Suprapubic skin (tissue), 4 donors: Measurements from ENCODE around the gene CACUL1. TPM values are rescaled to one million over a fixed set of nuclear protein-coding genes. Genes with fewer than 3 reads are reported as not detected.
"Not testable (repeated sequence)": the region's sequence is repeated elsewhere in the genome, so short reads cannot be mapped to it uniquely, and the experiment has no call there.

Experiments
- DNase-seq, 2 donors: peaks; one replicate each; pipeline ENCODE4 v3.0.0-alpha.2; 2019; ENCODE audit warnings: low spot score in 2 of 2
- H3K27ac ChIP-seq: fragments of 200-600 bp; sonication (generic); one replicate; pipeline ENCODE4 v1.5.1; 2019
- H3K27me3 ChIP-seq: fragments of 200-600 bp; sonication (generic); one replicate; pipeline ENCODE4 v1.5.1; 2019
- H3K36me3 ChIP-seq: fragments of 200-600 bp; sonication (generic); one replicate; pipeline ENCODE4 v1.5.1; 2019
- H3K4me1 ChIP-seq: fragments of 200-600 bp; sonication (generic); one replicate; pipeline ENCODE4 v1.5.1; 2019
- H3K4me3 ChIP-seq: fragments of 200-600 bp; sonication (generic); one replicate; pipeline ENCODE4 v1.5.1; 2019; ENCODE audit warnings: mild to moderate bottlenecking
- H3K9me3 ChIP-seq: fragments of 200-600 bp; sonication (generic); one replicate; pipeline ENCODE4 v1.5.1; 2019
- CTCF ChIP-seq, 2 donors: fragments of 200-600 bp in 1 of 2; fragments of 450-650 bp in 1 of 2; sonication (generic) in 1 of 2; IDR thresholded peaks; one replicate each; pipeline ENCODE4 v1.5.1; 2016 to 2019; ENCODE audit warnings: antibody characterized with exemption in 2 of 2, mild to moderate bottlenecking in 1 of 2, moderate library complexity in 1 of 2
- EP300 ChIP-seq: sonication (generic); formaldehyde crosslinking; IDR thresholded peaks from one replicate; pipeline ENCODE4 v1.6.1; 2017; ENCODE audit warnings: antibody characterized with exemption
- POLR2A ChIP-seq, 2 donors: fragments of 450-650 bp; IDR thresholded peaks; one replicate each; pipeline ENCODE4 v1.6.1; 2017; ENCODE audit warnings: antibody characterized with exemption in 2 of 2, mild to moderate bottlenecking in 2 of 2, moderate library complexity in 2 of 2
- POLR2AphosphoS5 ChIP-seq, 3 donors: sonication (generic); formaldehyde crosslinking; IDR thresholded peaks; one replicate each; pipeline ENCODE4 v1.6.1; 2017; ENCODE audit warnings: antibody characterized with exemption in 3 of 3
- WGBS: methylation state at CpG from one replicate; pipeline ENCODE4 v1.1.5; 2018; 5-methylcytosine and 5-hydroxymethylcytosine counted together
- total RNA-seq, 4 donors: library from RNA; depleted of rRNA; stranded (reverse); fragments of >200 nt; gene quantifications; one replicate each; pipeline ENCODE4 v1.1.0, GENCODE V29; 2016

The CACUL1 gene
- total RNA-seq, 4 donors from 2014 or later, result 21.9 to 41.6 (median 25.2) TPM

- no peak for DNase-seq
- no peaks in the 10 kb centered on the region for H3K27me3 ChIP-seq
- peaks cover 45% of the 10 kb centered on the region for H3K4me1 ChIP-seq
- H3K4me3 ChIP-seq, result no peak overlapping the region
- H3K36me3 ChIP-seq, result no peaks in the 10 kb centered on the region
- H3K9me3 ChIP-seq, result no peaks in the 10 kb centered on the region
- 74% methylated on average over 6 of the region's 6 CpGs for WGBS
- no peak overlapping the region for H3K27ac ChIP-seq
- TF ChIP-seq EP300 (no peak), POLR2A (IDR thresholded peaks at IDR 0.05) (no peak), POLR2AphosphoS5 (IDR thresholded peaks at IDR 0.05) (no peak), CTCF (IDR thresholded peaks at IDR 0.05) (no peak)
Measured at GRCh38 chr10:118748041-118748440, 6.7 kb downstream of the CACUL1 start.

- H3K36me3 ChIP-seq, result no peaks in the 10 kb centered on the region
- peaks cover 42% of the 10 kb centered on the region for H3K4me1 ChIP-seq
- DNase-seq, result no peak
- no peak overlapping the region for H3K27ac ChIP-seq
- no peak overlapping the region for H3K4me3 ChIP-seq
- no peak for TF ChIP-seq CTCF (IDR thresholded peaks at IDR 0.05)
- no peak for TF ChIP-seq EP300
- TF ChIP-seq POLR2A (IDR thresholded peaks at IDR 0.05), result no peak
- no peak for TF ChIP-seq POLR2AphosphoS5 (IDR thresholded peaks at IDR 0.05)
- no peaks in the 10 kb centered on the region for H3K27me3 ChIP-seq
- WGBS, result 74% methylated on average over 4 of the region's 4 CpGs
- H3K9me3 ChIP-seq, result no peaks in the 10 kb centered on the region
Measured at GRCh38 chr10:118746246-118746645, 8.5 kb downstream of the CACUL1 start.

- no peak overlapping the region for H3K27ac ChIP-seq
- no peak for DNase-seq
- H3K36me3 ChIP-seq, result no peaks in the 10 kb centered on the region
- H3K27me3 ChIP-seq, result no peaks in the 10 kb centered on the region
- peaks cover 48% of the 10 kb centered on the region for H3K4me1 ChIP-seq
- 78% methylated on average over 4 of the region's 4 CpGs for WGBS
- no peak overlapping the region for H3K4me3 ChIP-seq
- TF ChIP-seq CTCF (IDR thresholded peaks at IDR 0.05) (no peak), POLR2A (IDR thresholded peaks at IDR 0.05) (no peak), EP300 (no peak), POLR2AphosphoS5 (IDR thresholded peaks at IDR 0.05) (no peak)
- no peaks in the 10 kb centered on the region for H3K9me3 ChIP-seq
Measured at GRCh38 chr10:118745056-118745455, 9.7 kb downstream of the CACUL1 start.

- H3K9me3 ChIP-seq, DNase-seq, H3K4me3 ChIP-seq, H3K36me3 ChIP-seq, H3K27me3 ChIP-seq: not testable (repeated sequence)
- Histone ChIP-seq H3K4me1 (peaks cover 52% of the 10 kb centered on the region), H3K27ac (peak overlapping the region; percentile 46)
- WGBS, result 45% methylated on average over 9 of the region's 9 CpGs
Measured at GRCh38 chr10:118744346-118744918, 10.3 kb downstream of the CACUL1 start.

- WGBS, result 64% methylated on average over 1 of the region's 1 CpG
- no peaks in the 10 kb centered on the region for H3K36me3 ChIP-seq
- TF ChIP-seq POLR2AphosphoS5 (IDR thresholded peaks at IDR 0.05) (no peak), CTCF (IDR thresholded peaks at IDR 0.05) (no peak), EP300 (no peak), POLR2A (IDR thresholded peaks at IDR 0.05) (no peak)
- DNase-seq, result no peak
- no peaks in the 10 kb centered on the region for H3K9me3 ChIP-seq
- no peak overlapping the region for H3K27ac ChIP-seq
- H3K27me3 ChIP-seq, result no peaks in the 10 kb centered on the region
- H3K4me1 ChIP-seq, result peaks cover 65% of the 10 kb centered on the region
- no peak overlapping the region for H3K4me3 ChIP-seq
Measured at GRCh38 chr10:118742782-118743181, 12.0 kb downstream of the CACUL1 start.

- WGBS, result 58% methylated on average over 2 of the region's 2 CpGs
- H3K36me3 ChIP-seq, result no peaks in the 10 kb centered on the region
- DNase-seq, result no peak
- TF ChIP-seq CTCF (IDR thresholded peaks at IDR 0.05) (no peak), POLR2A (IDR thresholded peaks at IDR 0.05) (no peak), POLR2AphosphoS5 (IDR thresholded peaks at IDR 0.05) (no peak), EP300 (no peak)
- H3K27ac ChIP-seq, result no peak overlapping the region
- no peak overlapping the region for H3K4me3 ChIP-seq
- no peaks in the 10 kb centered on the region for H3K27me3 ChIP-seq
- peaks cover 67% of the 10 kb centered on the region for H3K4me1 ChIP-seq
- no peaks in the 10 kb centered on the region for H3K9me3 ChIP-seq
Measured at GRCh38 chr10:118742032-118742431, 12.7 kb downstream of the CACUL1 start.
